ENCODE data around the gene LHFPL6.

LHFPL6 gene

GRCh38 chr13:39379667-39380655, 223.0 kb downstream of the LHFPL6 start:
- no peak for DNase-seq

GRCh38 chr13:39379118-39379517, 223.9 kb downstream of the LHFPL6 start:
- no peak for DNase-seq

GRCh38 chr13:39378306-39378705, 224.7 kb downstream of the LHFPL6 start:
- no peak for DNase-seq

GRCh38 chr13:39377699-39378098, 225.3 kb downstream of the LHFPL6 start:
- no peak for DNase-seq

GRCh38 chr13:39376076-39376475, 226.9 kb downstream of the LHFPL6 start:
- DNase-seq: no peak

- no peak for DNase-seq
Measured at GRCh38 chr13:39375601-39376000, 227.4 kb downstream of the LHFPL6 start.

- no peak for DNase-seq
Measured at GRCh38 chr13:39374741-39375189, 228.2 kb downstream of the LHFPL6 start.

GRCh38 chr13:39373145-39373544, 229.8 kb downstream of the LHFPL6 start:
- DNase-seq: no peak

GRCh38 chr13:39371706-39372105, 231.3 kb downstream of the LHFPL6 start:
- DNase-seq: no peak

GRCh38 chr13:39370554-39370953, 232.4 kb downstream of the LHFPL6 start:
- no peak for DNase-seq

GRCh38 chr13:39370048-39370447, 232.9 kb downstream of the LHFPL6 start:
- DNase-seq: no peak

- no peak for DNase-seq
Measured at GRCh38 chr13:39369161-39369890, 233.7 kb downstream of the LHFPL6 start.

- no peak for DNase-seq
Measured at GRCh38 chr13:39365879-39366278, 237.1 kb downstream of the LHFPL6 start.

- DNase-seq: no peak
Measured at GRCh38 chr13:39364947-39365468, 238.0 kb downstream of the LHFPL6 start.

GRCh38 chr13:39363382-39363772, 239.6 kb downstream of the LHFPL6 start:
- no peak for DNase-seq

GRCh38 chr13:39362652-39363381, 240.2 kb downstream of the LHFPL6 start:
- no peak for DNase-seq

GRCh38 chr13:39353988-39354387, 249.0 kb downstream of the LHFPL6 start:
- DNase-seq: no peak

GRCh38 chr13:39350461-39350881, 252.5 kb downstream of the LHFPL6 start:
- DNase-seq: no peak

GRCh38 chr13:39349391-39349960, 253.5 kb downstream of the LHFPL6 start:
- DNase-seq: no peak

- DNase-seq: no peak
Measured at GRCh38 chr13:39347926-39348901, 254.8 kb downstream of the LHFPL6 start.

- no peak for DNase-seq
Measured at GRCh38 chr13:39345982-39346381, 257.0 kb downstream of the LHFPL6 start.

All from activated CD4-positive, alpha-beta T cell treated with anti-CD3 and anti-CD28 coated beads, Interleukin-2, amount 50 U/mL, for 4 hours (primary cell).